CD14-positive monocyte (primary cell): ENCODE measurements around the gene WDR64. TPM values are rescaled to one million over a fixed set of nuclear protein-coding genes. Genes with fewer than 3 reads are reported as not detected.
"Not testable (repeated sequence)": the region's sequence is repeated elsewhere in the genome, so short reads cannot be mapped to it uniquely, and the experiment has no call there.

Experiments used
- DNase-seq, 3 donors: peaks; one replicate each; pipeline ENCODE4 v3.0.0-alpha.2; 2011 to 2022
- H2AFZ ChIP-seq: 2 replicates; pipeline ENCODE4 v1.6.0; 2012; ENCODE audit warnings: mild to moderate bottlenecking, low read depth, low read length, inconsistent platforms; ENCODE audit not compliant: insufficient read depth, poor library complexity, severe bottlenecking
- H3K27ac ChIP-seq, 2 donors: 1 replicate in 1 of 2; 2 replicates in 1 of 2; pipeline ENCODE4 v1.5.1; 2012 to 2013; ENCODE audit warnings: low read length in 2 of 2, control low read depth in 1 of 2, inconsistent platforms in 1 of 2, low read depth in 1 of 2, mild to moderate bottlenecking in 1 of 2
- H3K27me3 ChIP-seq, 2 donors: one replicate each; pipeline versions ENCODE4 v1.6.0 to v1.6.1; 2011 to 2013; ENCODE audit warnings: low read length in 2 of 2; ENCODE audit not compliant: control insufficient read depth in 2 of 2, insufficient read depth in 2 of 2
- H3K36me3 ChIP-seq, 2 donors: replicated peaks in 1 of 2; 1 replicate in 1 of 2; 2 replicates in 1 of 2; pipeline versions ENCODE4 v1.5.1 to v1.6.1; 2012 to 2013; ENCODE audit warnings: low read length in 2 of 2, control low read depth in 1 of 2, inconsistent platforms in 1 of 2, mild to moderate bottlenecking in 1 of 2; ENCODE audit not compliant: insufficient read depth in 2 of 2, control insufficient read depth in 1 of 2
- H3K4me1 ChIP-seq, 2 donors: 1 replicate in 1 of 2; 2 replicates in 1 of 2; pipeline versions ENCODE4 v1.5.1 to v1.6.1; 2012 to 2013; ENCODE audit warnings: low read length in 2 of 2, control low read depth in 1 of 2, inconsistent platforms in 1 of 2, mild to moderate bottlenecking in 1 of 2, moderate library complexity in 1 of 2; ENCODE audit not compliant: insufficient read depth in 2 of 2, control insufficient read depth in 1 of 2
- H3K4me2 ChIP-seq: replicated peaks from 2 replicates; pipeline ENCODE3; 2012; ENCODE audit warnings: low read length, moderate library complexity, mild to moderate bottlenecking; ENCODE audit not compliant: poor library complexity, severe bottlenecking; ENCODE audit errors: extremely low read depth
- H3K4me3 ChIP-seq, 3 experiments: fragments of 200-600 bp in 1 of 3; sonication (generic) in 1 of 3; replicated peaks in 1 of 3; 1 replicate in 2 of 3; 2 replicates in 1 of 3; pipeline ENCODE4 v1.5.1; 2011 to 2013; ENCODE audit warnings: low read length in 3 of 3, mild to moderate bottlenecking in 3 of 3, control low read depth in 2 of 3, low read depth in 2 of 3, inconsistent platforms in 1 of 3, moderate library complexity in 1 of 3
- H3K79me2 ChIP-seq: 2 replicates; pipeline ENCODE4 v1.6.0; 2012; ENCODE audit warnings: mild to moderate bottlenecking, control low read depth, inconsistent platforms, low read length, moderate library complexity; ENCODE audit not compliant: insufficient read depth
- H3K9ac ChIP-seq: 2 replicates; pipeline ENCODE4 v1.6.0; 2017; ENCODE audit warnings: low read length, mild to moderate bottlenecking; ENCODE audit not compliant: insufficient read depth, poor library complexity, severe bottlenecking
- H3K9me3 ChIP-seq, 2 donors: replicated peaks in 1 of 2; 1 replicate in 1 of 2; 2 replicates in 1 of 2; pipeline versions ENCODE4 v1.5.1 to v1.6.1; 2012 to 2013; ENCODE audit warnings: low read length in 2 of 2, control low read depth in 1 of 2; ENCODE audit not compliant: control insufficient read depth in 1 of 2, insufficient read depth in 1 of 2
- H4K20me1 ChIP-seq: 2 replicates; pipeline ENCODE4 v1.6.0; 2012; ENCODE audit warnings: mild to moderate bottlenecking, low read length, control low read depth, moderate library complexity; ENCODE audit not compliant: insufficient read depth
- H3K27ac Mint-ChIP-seq, 7 donors: one replicate each; pipeline ENCODE4 v1.8.0; 2020; ENCODE audit warnings: mild to moderate bottlenecking in 7 of 7, mixed read lengths in 7 of 7, moderate library complexity in 6 of 7, inconsistent platforms in 2 of 7
- H3K27me3 Mint-ChIP-seq, 3 donors: one replicate each; pipeline ENCODE4 v1.8.0; 2021 to 2022; ENCODE audit warnings: low read depth in 3 of 3, mild to moderate bottlenecking in 3 of 3, mixed read lengths in 3 of 3, moderate library complexity in 3 of 3, inconsistent platforms in 1 of 3
- H3K36me3 Mint-ChIP-seq, 2 donors: one replicate each; pipeline ENCODE4 v1.8.0; 2020; ENCODE audit warnings: mixed read lengths in 2 of 2, inconsistent platforms in 1 of 2, mild to moderate bottlenecking in 1 of 2
- H3K4me1 Mint-ChIP-seq: one replicate; pipeline ENCODE4 v1.8.0; 2020; ENCODE audit warnings: mild to moderate bottlenecking, mixed read lengths
- H3K4me3 Mint-ChIP-seq, 2 donors: one replicate each; pipeline ENCODE4 v1.8.0; 2020; ENCODE audit warnings: mild to moderate bottlenecking in 2 of 2, mixed read lengths in 2 of 2, moderate library complexity in 1 of 2
- H3K9me3 Mint-ChIP-seq, 7 donors: one replicate each; pipeline ENCODE4 v1.8.0; 2020 to 2022; ENCODE audit warnings: mixed read lengths in 7 of 7, mild to moderate bottlenecking in 6 of 7, moderate library complexity in 6 of 7, inconsistent platforms in 2 of 7
- whole genome bisulfite sequencing: methylation state at CpG from one replicate; pipeline ENCODE4 v1.1.5; 2013; ENCODE audit warnings: missing lambda C conversion rate; ENCODE audit not compliant: insufficient coverage; 5-methylcytosine and 5-hydroxymethylcytosine counted together
- intact Hi-C, 2 donors: fragments of 100-400 bp; cut with micrococcal nuclease; formaldehyde crosslinking; loops; one replicate each; pipeline versions ENCODE4 v1.15.0 to v1.15.1; 2023
- polyA plus RNA-seq, 3 donors: library from polyadenylated mRNA; depleted of rRNA in 1 of 3; unstranded in 2 of 3; stranded (reverse) in 1 of 3; fragments of 300-500 nt in 2 of 3; fragments of >200 nt in 1 of 3; fragmentation: Illumina TruSeq in 2 of 3; gene quantifications; 1 replicate in 2 of 3; 2 replicates in 1 of 3; pipeline ENCODE4 v1.2.3, GENCODE V29; 2012 to 2021
- TF ChIP-seq, protein P1 (sequence below): fragments of 200-600 bp; IDR thresholded peaks from one replicate; pipeline ENCODE4 v1.8.0; 2022; ENCODE audit warnings: antibody characterized with exemption, mild to moderate bottlenecking

The WDR64 gene
- polyA plus RNA-seq, 3 donors = not detected

DNA sequence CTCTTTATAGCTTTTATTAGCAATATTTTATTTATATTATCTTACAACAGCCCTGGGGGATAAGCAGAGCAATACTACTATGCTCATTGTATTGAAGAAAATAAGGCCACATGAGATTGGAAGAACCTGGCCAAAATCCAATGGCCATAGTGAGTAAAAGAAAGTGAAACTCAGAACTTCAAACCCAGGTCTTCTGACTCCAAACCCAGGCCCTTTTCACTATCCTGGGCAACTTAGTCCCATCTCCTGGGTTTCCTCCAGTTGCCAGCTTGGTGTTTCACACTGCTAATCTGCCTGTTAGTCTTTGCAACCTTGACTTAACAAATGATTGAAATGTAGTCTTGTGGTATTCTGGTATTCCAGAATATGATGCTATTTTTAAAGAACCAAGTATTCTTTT lies 173.5 kb downstream of the WDR64 start:
- Histone ChIP-seq H3K27ac (no peak overlapping the region), H2AFZ (peak overlapping the region; percentile 64), H3K4me2 (no peak overlapping the region), H3K9ac (no peak overlapping the region), H3K4me1 (peaks cover 7 to 30% of the 10 kb centered on the region in 2 donors), H3K9me3 (no peaks in the 10 kb centered on the region), H3K4me3 (no peak overlapping the region), H3K27me3 (no peaks in the 10 kb centered on the region), H3K36me3 (no peaks in the 10 kb centered on the region), H3K79me2 (no peaks in the 10 kb centered on the region), H4K20me1 (no peaks in the 10 kb centered on the region)
- DNase-seq = no peak
- H3K9me3 Mint-ChIP-seq = peaks cover 0 to 2% (median 0%) of the 10 kb centered on the region in 7 donors
- H3K36me3 Mint-ChIP-seq = no peaks in the 10 kb centered on the region
- no peak overlapping the region for H3K27ac Mint-ChIP-seq
- H3K4me1 Mint-ChIP-seq = peaks cover 25% of the 10 kb centered on the region
- intact Hi-C loops = no loop called here
- TF ChIP-seq, protein P1, sequence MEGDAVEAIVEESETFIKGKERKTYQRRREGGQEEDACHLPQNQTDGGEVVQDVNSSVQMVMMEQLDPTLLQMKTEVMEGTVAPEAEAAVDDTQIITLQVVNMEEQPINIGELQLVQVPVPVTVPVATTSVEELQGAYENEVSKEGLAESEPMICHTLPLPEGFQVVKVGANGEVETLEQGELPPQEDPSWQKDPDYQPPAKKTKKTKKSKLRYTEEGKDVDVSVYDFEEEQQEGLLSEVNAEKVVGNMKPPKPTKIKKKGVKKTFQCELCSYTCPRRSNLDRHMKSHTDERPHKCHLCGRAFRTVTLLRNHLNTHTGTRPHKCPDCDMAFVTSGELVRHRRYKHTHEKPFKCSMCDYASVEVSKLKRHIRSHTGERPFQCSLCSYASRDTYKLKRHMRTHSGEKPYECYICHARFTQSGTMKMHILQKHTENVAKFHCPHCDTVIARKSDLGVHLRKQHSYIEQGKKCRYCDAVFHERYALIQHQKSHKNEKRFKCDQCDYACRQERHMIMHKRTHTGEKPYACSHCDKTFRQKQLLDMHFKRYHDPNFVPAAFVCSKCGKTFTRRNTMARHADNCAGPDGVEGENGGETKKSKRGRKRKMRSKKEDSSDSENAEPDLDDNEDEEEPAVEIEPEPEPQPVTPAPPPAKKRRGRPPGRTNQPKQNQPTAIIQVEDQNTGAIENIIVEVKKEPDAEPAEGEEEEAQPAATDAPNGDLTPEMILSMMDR = no peak
- H3K4me3 Mint-ChIP-seq = no peak overlapping the region
- H3K27me3 Mint-ChIP-seq = peaks cover 0 to under 1% (median 0%) of the 10 kb centered on the region in 3 donors

GRCh38 chr1:241826613-241827012 lies 174.5 kb downstream of the WDR64 start:
- H3K27me3 ChIP-seq, H3K4me3 ChIP-seq, H2AFZ ChIP-seq, H3K27me3 Mint-ChIP-seq, H4K20me1 ChIP-seq, H3K9me3 Mint-ChIP-seq, intact Hi-C loops, H3K27ac ChIP-seq, H3K79me2 ChIP-seq, H3K4me2 ChIP-seq, H3K36me3 Mint-ChIP-seq, H3K27ac Mint-ChIP-seq, H3K9ac ChIP-seq, H3K36me3 ChIP-seq, H3K4me3 Mint-ChIP-seq, DNase-seq, H3K9me3 ChIP-seq: not testable (repeated sequence)
- H3K4me1 ChIP-seq = peaks cover 6 to 20% of the 10 kb centered on the region in 2 donors
- 100% methylated on average over 3 of the region's 9 CpGs for WGBS
- H3K4me1 Mint-ChIP-seq = peaks cover 20% of the 10 kb centered on the region
